ENCODE results near the gene CYP2A7. TPM values are rescaled to one million over a fixed set of nuclear protein-coding genes. Genes with fewer than 3 reads are reported as not detected.
"Not testable (repeated sequence)": the region's sequence is repeated elsewhere in the genome, so short reads cannot be mapped to it uniquely, and the experiment has no call there.

Gene CYP2A7
- total and polyA plus RNA-seq, 9 of the 15 experiments (the other 6 are each of a cell fraction or from before 2014, with no cell fraction given), result 0.22 TPM; not detected in 8

DNA sequence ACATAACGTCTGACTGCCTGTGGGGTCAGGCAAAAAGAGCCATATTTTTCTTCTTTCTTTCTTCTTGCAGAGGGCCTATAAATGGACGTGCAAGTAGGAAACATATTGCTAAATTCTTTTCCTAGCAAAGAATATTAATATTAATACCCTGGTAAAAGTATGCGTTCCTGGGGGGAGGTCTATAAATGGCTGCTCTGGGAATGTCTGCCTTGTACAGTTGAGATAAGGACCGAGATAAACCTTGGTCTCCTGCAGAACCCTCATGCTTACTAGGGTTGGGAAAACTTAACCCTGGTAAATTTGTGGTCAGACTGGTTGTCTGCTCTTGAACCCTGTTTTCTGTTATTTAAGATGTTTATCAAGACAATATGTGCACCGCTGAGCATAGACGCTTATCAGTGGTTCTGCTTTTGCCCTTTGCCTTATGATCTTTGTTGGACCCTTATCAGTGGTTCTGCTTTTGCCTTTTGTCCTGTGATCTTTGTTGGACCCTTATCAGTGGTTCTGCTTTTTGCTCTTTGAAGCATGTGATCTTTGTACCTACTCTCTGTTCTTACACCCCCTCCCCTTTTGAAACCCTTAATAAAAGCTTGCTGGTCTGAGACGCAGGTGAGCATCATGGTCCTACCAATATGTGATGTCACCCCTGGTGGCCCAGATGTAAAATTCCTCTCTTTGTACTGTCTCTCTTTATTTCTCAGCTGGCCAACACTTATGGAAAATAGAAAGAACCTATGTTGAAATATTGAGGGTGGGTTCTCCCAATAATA is 37.7 kb upstream of the CYP2A7 start:
- peaks cover 0 to 21% of the 10 kb centered on the region in 2 experiments; a peak in 3 of 5 replicates for H3K4me1 ChIP-seq (replicated peaks in 1 of 2; ENCODE audit: control insufficient read depth in 2 of 2, insufficient read depth in 2 of 2, low read length in 2 of 2)
- ATAC-seq; H3K27ac ChIP-seq (ENCODE audit: extremely low read depth, low read depth, low read length); in situ Hi-C loops (cut with MboI); BruUV-seq (replicated peaks); H3K9ac ChIP-seq (ENCODE audit: insufficient read depth in 1 of 2, low read depth in 2 of 2, low read length in 2 of 2); H4K20me1 ChIP-seq (replicated peaks; ENCODE audit: control insufficient read depth, insufficient read depth, low read length); H3K27me3 ChIP-seq (ENCODE audit: control insufficient read depth in 2 of 2, insufficient read depth in 2 of 2, low read length in 2 of 2); H3K4me3 ChIP-seq; H3K9me1 ChIP-seq (ENCODE audit: control insufficient read depth, insufficient read depth, low read length); intact Hi-C loops (cut with micrococcal nuclease); FAIRE-seq; POLR2A ChIA-PET; H2AFZ ChIP-seq (ENCODE audit: low read depth, low read length); H3K4me2 ChIP-seq (ENCODE audit: insufficient read depth, low read length); DNase-seq (ENCODE audit: extremely low read depth in 1 of 4, low spot score in 3 of 4); CTCF ChIA-PET (ENCODE audit: low intra/inter-chr PET ratio); H3K79me2 ChIP-seq (ENCODE audit: control insufficient read depth, insufficient read depth, low read length); H3K36me3 ChIP-seq (ENCODE audit: control insufficient read depth, insufficient read depth, low read length); TF ChIP-seq NR2C2 (CRISPR knock-in tag; IDR thresholded peaks at IDR 0.05): not testable (repeated sequence)
- TF ChIP-seq CBX5 (IDR thresholded peaks at IDR 0.05; ENCODE audit: borderline replicate concordance, low read depth), result peak; percentile 86
- TF ChIP-seq TRIM24 (IDR thresholded peaks at IDR 0.05), result peak in 1 of 2 experiments; percentile 50; a peak in 1 of 4 replicates
- TF ChIP-seq CBX3 (IDR thresholded peaks at IDR 0.05; ENCODE audit: borderline replicate concordance in 1 of 2, low read length in 2 of 2), result peak in 1 of 2 experiments; percentile 61; a peak in 2 of 3 replicates
- 0 out of 2 replicates have a peak, but pooled peaks have one; percentile 52 for TF ChIP-seq TRIM28 (IDR thresholded peaks at IDR 0.05)
- TF ChIP-seq NR2C2 (tag; IDR thresholded peaks at IDR 0.05), result peak; percentile 68; the same call in 1 of the 2 replicates
- H3K9me3 ChIP-seq (replicated peaks; ENCODE audit: control insufficient read depth, insufficient read depth, low read depth, low read length), result peaks cover 10% of the 10 kb centered on the region; the same call in 1 of the 2 replicates
- 64% methylated on average over 6 of the region's 7 CpGs for WGBS (ENCODE audit: insufficient coverage, low coverage, missing lambda C conversion rate)

- H3K79me2 ChIP-seq (ENCODE audit: control insufficient read depth, insufficient read depth, low read length); H3K27ac ChIP-seq (ENCODE audit: extremely low read depth, low read depth, low read length); DNase-seq (ENCODE audit: extremely low read depth in 1 of 4, low spot score in 3 of 4); H3K27me3 ChIP-seq (ENCODE audit: control insufficient read depth in 2 of 2, insufficient read depth in 2 of 2, low read length in 2 of 2); ATAC-seq; CTCF ChIA-PET (ENCODE audit: low intra/inter-chr PET ratio); in situ Hi-C loops (cut with MboI); H3K9ac ChIP-seq (ENCODE audit: insufficient read depth in 1 of 2, low read depth in 2 of 2, low read length in 2 of 2); H3K4me3 ChIP-seq; intact Hi-C loops (cut with micrococcal nuclease); FAIRE-seq; H2AFZ ChIP-seq (ENCODE audit: low read depth, low read length); POLR2A ChIA-PET; H3K9me1 ChIP-seq (ENCODE audit: control insufficient read depth, insufficient read depth, low read length); H4K20me1 ChIP-seq (replicated peaks; ENCODE audit: control insufficient read depth, insufficient read depth, low read length); H3K4me2 ChIP-seq (ENCODE audit: insufficient read depth, low read length); H3K36me3 ChIP-seq (ENCODE audit: control insufficient read depth, insufficient read depth, low read length); BruUV-seq (replicated peaks): not testable (repeated sequence)
- H3K9me3 ChIP-seq (replicated peaks; ENCODE audit: control insufficient read depth, insufficient read depth, low read depth, low read length), result peaks cover 10% of the 10 kb centered on the region; the same call in 1 of the 2 replicates
- H3K4me1 ChIP-seq (replicated peaks in 1 of 2; ENCODE audit: control insufficient read depth in 2 of 2, insufficient read depth in 2 of 2, low read length in 2 of 2), result peaks cover 0 to 21% of the 10 kb centered on the region in 2 experiments; a peak in 3 of 5 replicates
- 9% methylated on average over 2 of the region's 2 CpGs for WGBS (ENCODE audit: insufficient coverage, low coverage, missing lambda C conversion rate)
Observed at GRCh38 chr19:40918303-40918702, 36.3 kb upstream of the CYP2A7 start.
